22Rv1 (cell line): Measurements from ENCODE around the gene PNLIPRP1.

ENCODE experiments used
- CTCF ChIP-seq: fragments of 450-650 bp; IDR thresholded peaks from 2 replicates; pipeline ENCODE4 v1.5.1; 2017; ENCODE audit warnings: mild to moderate bottlenecking
- ZFX ChIP-seq: fragments of 450-650 bp; IDR thresholded peaks from 2 replicates; pipeline ENCODE4 v1.6.1; 2017; ENCODE audit warnings: antibody characterized with exemption, borderline replicate concordance

GRCh38 chr10:116612107-116612769 lies 21.5 kb downstream of the PNLIPRP1 start:
- TF ChIP-seq CTCF = no peak
- no peak for TF ChIP-seq ZFX
